ENCODE measurements around the gene RCSD1.
"Not testable (repeated sequence)": the region's sequence is repeated elsewhere in the genome, so short reads cannot be mapped to it uniquely, and the experiment has no call there.

The RCSD1 gene, protein sequence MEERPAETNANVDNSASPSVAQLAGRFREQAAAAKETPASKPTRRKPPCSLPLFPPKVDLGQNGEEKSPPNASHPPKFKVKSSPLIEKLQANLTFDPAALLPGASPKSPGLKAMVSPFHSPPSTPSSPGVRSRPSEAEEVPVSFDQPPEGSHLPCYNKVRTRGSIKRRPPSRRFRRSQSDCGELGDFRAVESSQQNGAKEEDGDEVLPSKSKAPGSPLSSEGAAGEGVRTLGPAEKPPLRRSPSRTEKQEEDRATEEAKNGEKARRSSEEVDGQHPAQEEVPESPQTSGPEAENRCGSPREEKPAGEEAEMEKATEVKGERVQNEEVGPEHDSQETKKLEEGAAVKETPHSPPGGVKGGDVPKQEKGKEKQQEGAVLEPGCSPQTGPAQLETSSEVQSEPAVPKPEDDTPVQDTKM

GRCh38 chr1:167629681-167630567 lies at the start of gene RCSD1:
RCSD1 (plus strand) TSS chr1:167630232; CDS start chr1:167630424, 192 bp downstream.
- peak; percentile 88 for DNase-seq

DNA sequence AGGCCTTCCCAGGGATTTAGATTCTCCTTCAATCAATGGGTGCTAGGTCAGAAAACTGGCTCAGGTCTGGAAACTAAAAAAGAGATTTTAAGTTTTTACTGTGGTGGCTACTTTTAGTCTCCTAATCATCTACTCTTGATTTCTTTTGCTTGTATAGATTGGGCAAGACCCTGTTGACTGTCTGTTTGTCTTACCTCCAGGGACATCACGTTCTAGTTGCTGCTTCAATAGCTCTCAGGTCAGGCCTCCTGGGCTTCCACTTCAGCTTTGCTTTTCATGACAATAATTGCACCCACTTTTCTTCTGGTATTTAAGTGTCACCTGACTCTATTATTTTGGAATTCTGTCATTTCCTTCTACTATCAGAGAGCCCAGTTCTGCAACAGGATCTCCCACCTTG lies 48.0 kb upstream of the RCSD1 start:
- DNase-seq = no peak

DNA sequence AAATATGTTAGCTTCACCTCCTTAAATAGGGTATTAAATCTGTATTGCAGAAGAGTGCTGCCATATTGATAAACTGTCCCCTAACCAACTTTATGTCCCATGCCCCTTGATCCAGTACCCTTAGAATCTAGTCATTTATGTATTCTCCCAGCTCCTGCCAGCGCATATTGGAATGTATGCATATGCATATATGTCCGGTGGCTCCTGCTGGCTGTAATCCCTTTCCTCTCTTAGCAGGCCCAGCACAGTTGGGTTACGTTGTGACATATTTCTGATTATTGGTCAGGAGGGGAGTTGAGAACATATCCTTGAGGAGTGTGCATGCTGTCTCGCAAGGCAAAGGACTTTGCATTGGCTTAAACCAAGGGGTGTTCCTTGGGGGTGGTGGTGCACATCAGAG lies 47.3 kb upstream of the RCSD1 start:
- DNase-seq = no peak

- DNase-seq = no peak
Measured at GRCh38 chr1:167584581-167584980, 45.5 kb upstream of the RCSD1 start.

DNA sequence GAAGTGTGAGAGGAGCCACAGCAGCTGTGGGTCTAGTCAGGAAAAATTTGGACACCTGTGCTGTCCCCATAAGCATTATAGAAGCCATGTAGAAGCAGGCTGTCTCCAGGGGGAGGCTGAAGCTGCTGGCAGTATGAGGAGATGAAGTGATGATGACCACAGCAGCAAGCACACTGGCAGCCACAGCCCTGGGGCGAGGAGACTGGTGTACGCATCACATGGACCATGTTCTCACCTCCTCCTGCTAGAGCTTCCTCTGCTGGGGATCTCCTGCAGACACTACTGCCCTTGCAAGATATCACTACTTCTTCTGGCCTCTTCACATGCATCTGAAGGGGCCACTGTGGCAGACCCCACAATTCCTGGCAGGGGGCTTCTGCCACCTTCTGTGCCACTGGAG lies 42.7 kb upstream of the RCSD1 start:
- no peak for DNase-seq

DNA sequence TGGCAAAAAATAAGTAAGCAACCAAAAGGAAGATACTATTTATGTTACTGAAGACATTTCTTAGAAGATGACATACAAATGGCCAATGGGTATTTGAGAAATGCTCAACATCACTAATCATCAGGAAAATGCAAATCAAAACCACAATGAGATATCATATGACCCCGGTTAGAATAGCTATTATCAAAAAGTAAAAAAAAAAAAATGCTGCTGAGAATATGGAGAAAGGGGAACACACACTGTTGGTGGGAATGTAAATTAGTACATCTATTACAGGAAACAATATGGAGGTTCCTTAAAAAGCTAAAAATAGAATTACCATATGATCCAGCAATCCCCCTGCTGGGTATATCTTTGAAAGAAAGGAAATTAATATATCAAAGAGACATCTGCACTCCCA lies 42.2 kb upstream of the RCSD1 start:
- DNase-seq = no peak

DNA sequence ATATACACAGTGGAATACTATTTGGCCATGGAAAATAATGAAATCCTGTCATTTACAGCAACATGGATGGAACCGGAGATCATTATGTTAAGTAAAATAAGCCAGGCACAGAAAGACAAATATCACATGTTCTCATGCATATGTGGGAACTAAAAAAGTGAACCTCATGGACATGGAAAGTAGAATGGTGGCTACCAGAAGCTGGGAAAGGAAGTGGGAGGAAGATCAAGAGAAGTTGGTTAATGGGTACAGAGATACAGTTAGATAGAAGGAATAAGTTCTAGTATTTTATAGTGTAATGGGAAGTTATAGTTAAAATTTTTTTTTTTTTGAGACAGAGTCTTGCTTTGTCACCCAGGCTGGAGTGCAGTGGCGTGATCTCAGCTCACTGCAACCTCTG lies 41.7 kb upstream of the RCSD1 start:
- no peak for DNase-seq

GRCh38 chr1:167592475-167592874 lies 37.6 kb upstream of the RCSD1 start:
- no peak for DNase-seq

GRCh38 chr1:167593860-167594259 lies 36.2 kb upstream of the RCSD1 start:
- DNase-seq = no peak

DNA sequence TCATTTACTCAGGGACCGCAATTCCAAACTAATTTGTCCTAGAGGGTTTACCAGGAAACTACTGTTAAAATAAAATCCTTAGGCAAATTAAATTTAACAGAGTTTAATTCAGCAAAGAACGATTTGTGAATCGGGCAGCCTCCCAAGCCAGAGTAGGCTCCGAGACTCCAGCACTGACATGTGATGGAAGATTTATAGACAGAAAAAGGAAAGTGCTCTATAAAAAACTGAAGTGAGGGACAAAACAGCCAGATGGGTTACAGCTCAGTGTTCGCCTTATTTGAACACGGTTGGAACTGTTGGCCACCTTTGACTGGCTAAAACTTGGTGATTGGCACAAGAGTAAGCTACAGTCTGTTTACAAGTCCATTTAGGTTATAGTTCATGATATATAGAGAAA lies 35.2 kb upstream of the RCSD1 start:
- no peak for DNase-seq

- DNase-seq = peak; percentile 73
Measured at GRCh38 chr1:167599957-167600581, 30.0 kb upstream of the RCSD1 start.

- DNase-seq = no peak
Measured at GRCh38 chr1:167601442-167602383, 28.3 kb upstream of the RCSD1 start.

- no peak for DNase-seq
Measured at GRCh38 chr1:167602840-167603239, 27.2 kb upstream of the RCSD1 start.

DNA sequence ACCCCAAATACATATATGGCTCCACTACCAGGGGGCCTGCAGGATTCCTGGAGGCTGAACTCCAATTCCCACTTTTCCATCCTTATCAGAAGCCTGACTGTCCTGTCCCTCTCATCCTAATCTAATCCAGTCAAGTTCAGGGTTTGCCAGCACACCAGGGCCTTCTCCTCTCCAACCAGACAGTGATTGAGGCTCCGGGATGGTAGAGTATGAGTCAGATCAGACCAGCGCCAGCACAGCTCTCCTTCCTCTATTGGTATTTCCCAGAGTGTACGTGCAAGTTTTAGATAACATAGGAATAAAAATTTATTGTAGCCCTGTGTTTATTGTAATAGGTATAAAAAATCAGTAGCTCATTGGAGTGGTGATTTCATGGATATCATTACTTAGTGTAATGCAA lies 24.5 kb upstream of the RCSD1 start:
- DNase-seq = no peak

GRCh38 chr1:167611983-167612382 lies 18.0 kb upstream of the RCSD1 start:
- no peak for DNase-seq

DNA sequence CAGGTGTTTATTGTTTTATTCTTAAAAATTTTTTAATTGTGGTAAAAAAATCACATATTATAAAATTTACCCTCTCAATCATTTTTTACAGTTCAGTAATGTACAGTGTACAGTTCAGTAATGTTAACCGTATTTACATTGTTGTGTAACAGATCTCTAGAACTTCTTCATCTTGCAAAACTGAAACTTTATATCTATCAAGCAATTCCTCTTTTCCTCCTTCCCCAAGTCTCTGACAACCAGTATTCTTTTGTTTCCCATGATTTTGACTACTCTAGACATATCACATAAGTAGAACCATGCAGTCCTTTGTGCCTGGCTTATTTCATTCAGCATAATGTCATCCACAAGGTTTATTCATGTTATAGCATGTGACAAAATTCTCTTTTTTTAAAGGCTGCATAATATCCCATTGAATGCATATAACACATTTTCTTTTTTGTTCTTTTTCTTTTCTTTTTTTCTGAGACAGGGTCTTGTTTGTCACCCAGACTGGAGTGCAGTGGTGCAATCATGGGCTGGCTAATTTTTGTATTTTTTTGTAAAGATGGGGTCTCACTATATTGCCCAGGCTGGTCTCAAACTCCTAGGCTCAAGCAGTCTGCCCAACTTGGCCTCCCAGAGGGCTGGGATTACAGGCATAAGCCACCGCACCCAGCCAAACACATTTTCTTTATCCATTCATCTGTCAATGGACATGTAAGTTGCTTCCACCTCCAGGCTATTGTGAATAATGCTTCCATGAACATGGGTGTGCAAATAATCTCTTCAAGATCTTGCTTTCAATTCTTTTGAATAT lies 17.2 kb upstream of the RCSD1 start:
- no peak for DNase-seq

DNA sequence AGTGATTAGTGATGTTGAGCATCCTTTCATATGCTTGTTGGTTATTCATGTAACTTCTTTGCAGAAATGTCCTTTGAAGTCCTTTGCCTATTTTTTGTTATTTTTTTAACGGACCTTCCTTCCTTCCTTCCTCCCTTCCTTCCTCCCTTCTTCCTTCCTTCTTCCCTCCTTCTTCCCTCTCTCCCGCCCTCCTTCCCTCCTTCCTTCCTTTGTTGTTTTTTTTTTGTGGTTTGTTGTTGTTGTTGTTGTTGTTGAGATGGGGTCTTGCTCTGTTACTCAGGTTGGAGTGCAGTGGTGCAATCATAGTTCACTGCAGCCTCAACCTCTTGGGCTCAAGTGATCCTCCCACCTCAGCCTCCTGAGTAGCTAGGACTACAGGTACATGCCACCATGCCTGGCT lies 16.0 kb upstream of the RCSD1 start:
- not testable (repeated sequence) for DNase-seq

- no peak for DNase-seq
Measured at GRCh38 chr1:167614851-167615250, 15.2 kb upstream of the RCSD1 start.

- no peak for DNase-seq
Measured at GRCh38 chr1:167616521-167616920, 13.5 kb upstream of the RCSD1 start.

GRCh38 chr1:167617153-167618147 lies 12.6 kb upstream of the RCSD1 start:
- DNase-seq = no peak
